Mammary epithelial cell (primary cell): Measurements from ENCODE around the gene TULP1.

Experiments
- EZH2 ChIP-seq: IDR thresholded peaks from 2 replicates; pipeline ENCODE4 v1.6.1; 2012; ENCODE audit warnings: low read length, inconsistent platforms, borderline replicate concordance
- TF ChIP-seq, protein P1 (sequence below), 2 donors: IDR thresholded peaks in 1 of 2; conservative IDR thresholded peaks in 1 of 2; 2 replicates each; pipeline ENCODE4 v1.5.1; 2011 to 2012; ENCODE audit warnings: inconsistent platforms in 2 of 2, low read length in 2 of 2, mild to moderate bottlenecking in 2 of 2, control low read depth in 1 of 2, low read depth in 1 of 2; ENCODE audit not compliant: insufficient read depth in 1 of 2; ENCODE audit errors: extremely low read depth in 1 of 2

DNA sequence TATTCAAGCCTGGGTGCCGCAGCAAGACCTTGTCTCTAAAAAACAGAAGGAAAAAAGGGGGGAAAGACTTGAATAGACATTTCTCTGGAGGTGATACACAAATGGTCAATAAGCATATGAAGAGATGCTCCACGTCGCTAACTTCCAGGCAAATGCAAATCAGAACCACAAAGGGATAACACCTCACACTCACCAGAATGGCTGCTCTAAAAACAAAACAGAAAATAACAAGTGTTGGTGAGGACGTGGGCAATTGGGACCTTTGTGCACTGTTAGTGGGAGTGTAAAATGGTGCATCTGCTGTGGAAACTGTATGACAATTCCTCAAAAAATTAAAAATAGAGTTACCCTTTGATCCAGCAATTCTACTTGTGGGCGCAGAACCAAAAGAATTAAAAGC is 48.4 kb upstream of the TULP1 start:
- TF ChIP-seq, protein P1, sequence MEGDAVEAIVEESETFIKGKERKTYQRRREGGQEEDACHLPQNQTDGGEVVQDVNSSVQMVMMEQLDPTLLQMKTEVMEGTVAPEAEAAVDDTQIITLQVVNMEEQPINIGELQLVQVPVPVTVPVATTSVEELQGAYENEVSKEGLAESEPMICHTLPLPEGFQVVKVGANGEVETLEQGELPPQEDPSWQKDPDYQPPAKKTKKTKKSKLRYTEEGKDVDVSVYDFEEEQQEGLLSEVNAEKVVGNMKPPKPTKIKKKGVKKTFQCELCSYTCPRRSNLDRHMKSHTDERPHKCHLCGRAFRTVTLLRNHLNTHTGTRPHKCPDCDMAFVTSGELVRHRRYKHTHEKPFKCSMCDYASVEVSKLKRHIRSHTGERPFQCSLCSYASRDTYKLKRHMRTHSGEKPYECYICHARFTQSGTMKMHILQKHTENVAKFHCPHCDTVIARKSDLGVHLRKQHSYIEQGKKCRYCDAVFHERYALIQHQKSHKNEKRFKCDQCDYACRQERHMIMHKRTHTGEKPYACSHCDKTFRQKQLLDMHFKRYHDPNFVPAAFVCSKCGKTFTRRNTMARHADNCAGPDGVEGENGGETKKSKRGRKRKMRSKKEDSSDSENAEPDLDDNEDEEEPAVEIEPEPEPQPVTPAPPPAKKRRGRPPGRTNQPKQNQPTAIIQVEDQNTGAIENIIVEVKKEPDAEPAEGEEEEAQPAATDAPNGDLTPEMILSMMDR (conservative IDR thresholded peaks at IDR 0.05 in 1 of 2, IDR thresholded peaks at IDR 0.05 in 1 of 2; ENCODE audit: extremely low read depth in 1 of 2, insufficient read depth in 1 of 2, low read depth in 1 of 2, low read length in 2 of 2): no peak
- TF ChIP-seq EZH2: no peak
